Testis (tissue), 2 donors: ENCODE measurements around the gene SHB.

ENCODE experiments used
- POLR2A ChIP-seq: fragments of 450-650 bp; IDR thresholded peaks from one replicate; pipeline ENCODE4 v1.6.1; 2017; ENCODE audit warnings: antibody characterized with exemption, mild to moderate bottlenecking, moderate library complexity
- TF ChIP-seq, protein P1 (sequence below), 3 experiments: fragments of 450-650 bp in 2 of 3; fragments of 200-600 bp in 1 of 3; sonication (generic) in 1 of 3; IDR thresholded peaks; one replicate each; pipeline ENCODE4 v1.5.1; 2016 to 2019; ENCODE audit warnings: antibody characterized with exemption in 3 of 3, mild to moderate bottlenecking in 2 of 3, moderate library complexity in 1 of 3

DNA sequence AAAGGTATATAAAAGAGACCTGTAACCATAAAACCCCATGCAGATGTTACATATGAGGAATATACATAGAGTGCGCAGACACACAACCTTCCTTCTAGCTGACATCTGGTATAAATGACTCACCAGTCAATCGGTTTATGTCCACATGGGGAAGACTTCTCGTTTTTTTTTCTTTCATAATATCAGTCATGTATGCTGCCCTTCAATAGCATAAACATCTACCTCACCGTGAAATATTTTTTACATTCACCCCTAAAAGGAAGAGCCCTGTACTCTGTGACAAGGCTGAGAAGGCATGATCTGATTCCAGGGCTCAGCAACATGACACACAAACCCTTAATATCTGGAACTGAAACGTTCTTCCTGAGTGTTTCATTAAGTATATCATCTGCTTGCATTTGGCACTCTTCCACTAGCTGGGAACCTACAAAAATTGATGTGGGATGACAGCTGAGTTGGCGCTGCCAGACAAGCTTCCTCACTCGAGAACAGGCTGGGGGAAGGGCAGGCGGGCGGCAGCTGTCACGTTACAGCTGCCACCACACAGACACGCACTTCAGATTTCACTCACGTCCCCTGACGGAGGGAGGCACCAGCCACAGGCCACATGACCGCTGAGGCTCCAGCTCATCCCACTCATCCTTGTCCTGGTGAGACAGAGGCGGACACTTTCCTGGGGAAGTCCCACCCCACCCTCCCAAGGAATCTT lies 74.2 kb downstream of the SHB start:
- TF ChIP-seq POLR2A, result no peak
- TF ChIP-seq, protein P1, sequence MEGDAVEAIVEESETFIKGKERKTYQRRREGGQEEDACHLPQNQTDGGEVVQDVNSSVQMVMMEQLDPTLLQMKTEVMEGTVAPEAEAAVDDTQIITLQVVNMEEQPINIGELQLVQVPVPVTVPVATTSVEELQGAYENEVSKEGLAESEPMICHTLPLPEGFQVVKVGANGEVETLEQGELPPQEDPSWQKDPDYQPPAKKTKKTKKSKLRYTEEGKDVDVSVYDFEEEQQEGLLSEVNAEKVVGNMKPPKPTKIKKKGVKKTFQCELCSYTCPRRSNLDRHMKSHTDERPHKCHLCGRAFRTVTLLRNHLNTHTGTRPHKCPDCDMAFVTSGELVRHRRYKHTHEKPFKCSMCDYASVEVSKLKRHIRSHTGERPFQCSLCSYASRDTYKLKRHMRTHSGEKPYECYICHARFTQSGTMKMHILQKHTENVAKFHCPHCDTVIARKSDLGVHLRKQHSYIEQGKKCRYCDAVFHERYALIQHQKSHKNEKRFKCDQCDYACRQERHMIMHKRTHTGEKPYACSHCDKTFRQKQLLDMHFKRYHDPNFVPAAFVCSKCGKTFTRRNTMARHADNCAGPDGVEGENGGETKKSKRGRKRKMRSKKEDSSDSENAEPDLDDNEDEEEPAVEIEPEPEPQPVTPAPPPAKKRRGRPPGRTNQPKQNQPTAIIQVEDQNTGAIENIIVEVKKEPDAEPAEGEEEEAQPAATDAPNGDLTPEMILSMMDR (IDR thresholded peaks at IDR 0.05), result no peak
